Epithelial cell of prostate (primary cell): Measurements from ENCODE around the gene MUC22.
"Not testable (repeated sequence)": the region's sequence is repeated elsewhere in the genome, so short reads cannot be mapped to it uniquely, and the experiment has no call there.

Experiments
- DNase-seq: peaks from one replicate; pipeline ENCODE4 v3.0.0-alpha.2; 2011; ENCODE audit warnings: low read depth, low spot score
- H3K27ac ChIP-seq: fragments of 450-650 bp; 2 replicates; pipeline ENCODE4 v1.5.1; 2017; ENCODE audit warnings: mild to moderate bottlenecking

Gene MUC22

GRCh38 chr6:31010393-31011060 is at the start of gene MUC22:
Gene MUC22, plus strand, starts transcription at chr6:31010474. Its CDS starts 233 bp downstream, at chr6:31010707.
- no peak for DNase-seq
- no peak within 1 kb of the TSS for H3K27ac ChIP-seq

GRCh38 chr6:30960907-30961673 is 49.2 kb upstream of the MUC22 start:
- H3K27ac ChIP-seq = no peak overlapping the region
- no peak for DNase-seq

GRCh38 chr6:30962716-30963115 is 47.6 kb upstream of the MUC22 start:
- no peak for DNase-seq
- H3K27ac ChIP-seq = no peak overlapping the region

- H3K27ac ChIP-seq = no peak overlapping the region
- DNase-seq = no peak
Observed at GRCh38 chr6:30963641-30964040, 46.6 kb upstream of the MUC22 start.

- H3K27ac ChIP-seq = no peak overlapping the region
- DNase-seq = no peak
Observed at GRCh38 chr6:30964075-30964474, 46.2 kb upstream of the MUC22 start.

- H3K27ac ChIP-seq = no peak overlapping the region
- no peak for DNase-seq
Observed at GRCh38 chr6:30965140-30965601, 45.1 kb upstream of the MUC22 start.

- DNase-seq = no peak
Observed at GRCh38 chr6:30966154-30966553, 44.1 kb upstream of the MUC22 start.

GRCh38 chr6:30969171-30969570 is 41.1 kb upstream of the MUC22 start:
- not testable (repeated sequence) for DNase-seq, H3K27ac ChIP-seq

More at GRCh38 chr6:30966154-30966553, 44.1 kb upstream of the MUC22 start:
- no peak overlapping the region for H3K27ac ChIP-seq

- H3K27ac ChIP-seq = peak overlapping the region; percentile 36
- no peak for DNase-seq
Observed at GRCh38 chr6:30970946-30971345, 39.3 kb upstream of the MUC22 start.

GRCh38 chr6:30972816-30973215 is 37.5 kb upstream of the MUC22 start:
- DNase-seq = no peak

GRCh38 chr6:30974490-30975252 is 35.6 kb upstream of the MUC22 start:
- no peak for DNase-seq

More at GRCh38 chr6:30972816-30973215, 37.5 kb upstream of the MUC22 start:
- H3K27ac ChIP-seq = no peak overlapping the region

GRCh38 chr6:30979141-30979540 is 31.1 kb upstream of the MUC22 start:
- DNase-seq = no peak
- no peak overlapping the region for H3K27ac ChIP-seq

More at GRCh38 chr6:30974490-30975252, 35.6 kb upstream of the MUC22 start:
- H3K27ac ChIP-seq = no peak overlapping the region

GRCh38 chr6:30979690-30980089 is 30.6 kb upstream of the MUC22 start:
- no peak overlapping the region for H3K27ac ChIP-seq
- DNase-seq = no peak

- H3K27ac ChIP-seq = peak overlapping the region; percentile 14
- peak; percentile 33 for DNase-seq
Observed at GRCh38 chr6:30981942-30982772, 28.1 kb upstream of the MUC22 start.

GRCh38 chr6:30983439-30983838 is 26.8 kb upstream of the MUC22 start, which contains the start of gene MUC21:
Gene MUC21, plus strand, starts transcription at chr6:30983718. Its CDS starts 241 bp downstream, at chr6:30983959.
- H3K27ac ChIP-seq = peak within 1 kb of the TSS; percentile 14
- no peak for DNase-seq

GRCh38 chr6:30985490-30985889 is 24.8 kb upstream of the MUC22 start:
- peak; percentile 36 for DNase-seq
- H3K27ac ChIP-seq = no peak overlapping the region

GRCh38 chr6:30987304-30987703 is 23.0 kb upstream of the MUC22 start:
- no peak overlapping the region for H3K27ac ChIP-seq
- DNase-seq = no peak

- DNase-seq = no peak
- no peak overlapping the region for H3K27ac ChIP-seq
Observed at GRCh38 chr6:30988209-30988825, 22.0 kb upstream of the MUC22 start.

GRCh38 chr6:30990422-30991086 is 19.7 kb upstream of the MUC22 start:
- no peak for DNase-seq
- H3K27ac ChIP-seq = no peak overlapping the region
